GM18519 (cell line): Measurements from ENCODE around the gene SMAD7.
A peak's percentile ranks its signal among the peaks of the same experiment; 100 is the strongest.

Source experiments
- ATAC-seq: cut with Tn5 transposase; IDR thresholded peaks from one replicate; pipeline ENCODE4 v1.9.1; 2021; ENCODE audit warnings: mild to moderate bottlenecking, moderate library complexity; ENCODE audit not compliant: unreplicated experiment, low FRiP score

SMAD7 gene

GRCh38 chr18:48962252-48962993, 11.7 kb upstream of the SMAD7 start:
- no peak for ATAC-seq

GRCh38 chr18:48961547-48961946, 10.8 kb upstream of the SMAD7 start:
- ATAC-seq = no peak

- ATAC-seq = no peak
Observed at GRCh38 chr18:48959921-48960920, 9.5 kb upstream of the SMAD7 start.

GRCh38 chr18:48959551-48959920, 8.8 kb upstream of the SMAD7 start:
- ATAC-seq = no peak

GRCh38 chr18:48958951-48959350, 8.2 kb upstream of the SMAD7 start:
- ATAC-seq = no peak

GRCh38 chr18:48957616-48958015, 6.9 kb upstream of the SMAD7 start:
- ATAC-seq = no peak

GRCh38 chr18:48957136-48957535, 6.4 kb upstream of the SMAD7 start:
- no peak for ATAC-seq

GRCh38 chr18:48956356-48956755, 5.6 kb upstream of the SMAD7 start:
- no peak for ATAC-seq

GRCh38 chr18:48955830-48956261, 5.1 kb upstream of the SMAD7 start:
- ATAC-seq = no peak

- no peak for ATAC-seq
Observed at GRCh38 chr18:48954886-48955819, 4.4 kb upstream of the SMAD7 start.

GRCh38 chr18:48953104-48953706, 2.4 kb upstream of the SMAD7 start:
- no peak for ATAC-seq

GRCh38 chr18:48952287-48953103, 1.7 kb upstream of the SMAD7 start:
- ATAC-seq = peak; percentile 23

GRCh38 chr18:48951448-48952286, 902 bp upstream of the SMAD7 start:
- peak; percentile 29 for ATAC-seq

- no peak for ATAC-seq
Observed at GRCh38 chr18:48949606-48950535, 894 bp downstream of the SMAD7 start.

GRCh38 chr18:48949050-48949605, 1.6 kb downstream of the SMAD7 start:
- no peak for ATAC-seq

- no peak for ATAC-seq
Observed at GRCh38 chr18:48948112-48949049, 2.4 kb downstream of the SMAD7 start.
